Esophagus muscularis mucosa (tissue), 4 donors: ENCODE results near the gene CCDC184. TPM values are rescaled to one million over a fixed set of nuclear protein-coding genes. Genes with fewer than 3 reads are reported as not detected.
A peak's percentile ranks its signal among the peaks of the same experiment; 100 is the strongest.

ENCODE experiments used
- DNase-seq: peaks from one replicate; pipeline ENCODE4 v3.0.0-alpha.2; 2017; ENCODE audit errors: extremely low spot score
- H3K27ac ChIP-seq, 4 donors: fragments of 200-600 bp; sonication (generic); replicated peaks in 1 of 4; 1 replicate in 3 of 4; 2 replicates in 1 of 4; pipeline ENCODE4 v1.5.1; 2016 to 2019; ENCODE audit warnings: mild to moderate bottlenecking in 1 of 4
- H3K27me3 ChIP-seq, 4 donors: fragments of 200-600 bp; sonication (generic); one replicate each; pipeline versions ENCODE4 v1.5.1 to v1.6.0; 2016 to 2019
- H3K36me3 ChIP-seq, 4 donors: fragments of 200-600 bp; sonication (generic); one replicate each; pipeline ENCODE4 v1.5.1; 2016 to 2019
- H3K4me1 ChIP-seq, 4 donors: fragments of 200-600 bp; sonication (generic); one replicate each; pipeline ENCODE4 v1.5.1; 2016 to 2019
- H3K4me3 ChIP-seq, 4 donors: fragments of 200-600 bp; sonication (generic); 1 replicate in 2 of 4; 2 replicates in 2 of 4; pipeline ENCODE4 v1.5.1; 2016 to 2019; ENCODE audit warnings: mild to moderate bottlenecking in 4 of 4, moderate library complexity in 1 of 4
- H3K9me3 ChIP-seq, 4 donors: fragments of 200-600 bp; sonication (generic); 1 replicate in 3 of 4; 2 replicates in 1 of 4; pipeline ENCODE4 v1.5.1; 2016 to 2019
- EP300 ChIP-seq: sonication (generic); formaldehyde crosslinking; IDR thresholded peaks from one replicate; pipeline ENCODE4 v1.6.1; 2017; ENCODE audit warnings: antibody characterized with exemption
- POLR2A ChIP-seq: fragments of 450-650 bp; IDR thresholded peaks from one replicate; pipeline ENCODE4 v1.6.1; 2017; ENCODE audit warnings: antibody characterized with exemption, moderate library complexity, mild to moderate bottlenecking, low read depth
- POLR2AphosphoS5 ChIP-seq, 2 donors: sonication (generic); formaldehyde crosslinking; IDR thresholded peaks; one replicate each; pipeline ENCODE4 v1.6.1; 2017; ENCODE audit warnings: antibody characterized with exemption in 2 of 2
- WGBS: methylation state at CpG from one replicate; pipeline ENCODE4 v1.1.5; 2018; 5-methylcytosine and 5-hydroxymethylcytosine counted together
- intact Hi-C: fragments of 100-400 bp; cut with DNase I; formaldehyde crosslinking; loops from one replicate; pipeline ENCODE4 v1.15.1; 2023
- total RNA-seq, 4 donors: library from RNA; depleted of rRNA; stranded (reverse); fragments of >200 nt; gene quantifications; one replicate each; pipeline versions ENCODE4 v1.1.0 to v1.2.1, GENCODE V29; 2016
- TF ChIP-seq, protein P1 (sequence below), 3 experiments: fragments of 200-600 bp in 2 of 3; fragments of 450-650 bp in 1 of 3; sonication (generic) in 2 of 3; IDR thresholded peaks; one replicate each; pipeline ENCODE4 v1.5.1; 2017 to 2019; ENCODE audit warnings: antibody characterized with exemption in 3 of 3, mild to moderate bottlenecking in 2 of 3, moderate library complexity in 1 of 3

Gene CCDC184
- total RNA-seq, 4 donors from 2014 or later, result 0.66 to 2.5 (median 1.7) TPM

DNA sequence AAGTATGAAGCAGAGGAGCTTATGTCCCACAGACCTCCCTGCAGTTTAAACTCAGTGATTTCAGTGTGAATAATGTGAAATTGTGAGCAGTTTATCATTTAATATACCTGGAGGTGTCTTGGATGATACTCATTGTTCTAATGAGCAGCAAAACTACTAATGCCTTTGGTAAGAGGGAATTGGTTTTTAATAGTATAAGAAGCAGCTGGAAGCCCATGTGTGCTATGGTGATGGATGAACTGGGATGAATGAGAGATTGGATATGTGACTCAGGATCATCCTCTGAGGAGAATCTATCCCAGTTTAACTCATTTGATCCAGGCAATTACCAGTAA lies 7.1 kb upstream of the CCDC184 start:
- Histone ChIP-seq H3K4me1 (no peaks in the 10 kb centered on the region), H3K27me3 (peaks cover 0 to 31% (median 4%) of the 10 kb centered on the region in 4 donors), H3K27ac (no peak overlapping the region), H3K9me3 (no peaks in the 10 kb centered on the region), H3K36me3 (no peaks in the 10 kb centered on the region), H3K4me3 (no peak overlapping the region)
- intact Hi-C loops, result no loop called here
- DNase-seq, result no peak
- no peak for TF ChIP-seq POLR2A
- TF ChIP-seq POLR2AphosphoS5 (IDR thresholded peaks at IDR 0.05), result no peak
- TF ChIP-seq, protein P1, sequence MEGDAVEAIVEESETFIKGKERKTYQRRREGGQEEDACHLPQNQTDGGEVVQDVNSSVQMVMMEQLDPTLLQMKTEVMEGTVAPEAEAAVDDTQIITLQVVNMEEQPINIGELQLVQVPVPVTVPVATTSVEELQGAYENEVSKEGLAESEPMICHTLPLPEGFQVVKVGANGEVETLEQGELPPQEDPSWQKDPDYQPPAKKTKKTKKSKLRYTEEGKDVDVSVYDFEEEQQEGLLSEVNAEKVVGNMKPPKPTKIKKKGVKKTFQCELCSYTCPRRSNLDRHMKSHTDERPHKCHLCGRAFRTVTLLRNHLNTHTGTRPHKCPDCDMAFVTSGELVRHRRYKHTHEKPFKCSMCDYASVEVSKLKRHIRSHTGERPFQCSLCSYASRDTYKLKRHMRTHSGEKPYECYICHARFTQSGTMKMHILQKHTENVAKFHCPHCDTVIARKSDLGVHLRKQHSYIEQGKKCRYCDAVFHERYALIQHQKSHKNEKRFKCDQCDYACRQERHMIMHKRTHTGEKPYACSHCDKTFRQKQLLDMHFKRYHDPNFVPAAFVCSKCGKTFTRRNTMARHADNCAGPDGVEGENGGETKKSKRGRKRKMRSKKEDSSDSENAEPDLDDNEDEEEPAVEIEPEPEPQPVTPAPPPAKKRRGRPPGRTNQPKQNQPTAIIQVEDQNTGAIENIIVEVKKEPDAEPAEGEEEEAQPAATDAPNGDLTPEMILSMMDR (IDR thresholded peaks at IDR 0.05), result no peak
- no peak for TF ChIP-seq EP300

DNA sequence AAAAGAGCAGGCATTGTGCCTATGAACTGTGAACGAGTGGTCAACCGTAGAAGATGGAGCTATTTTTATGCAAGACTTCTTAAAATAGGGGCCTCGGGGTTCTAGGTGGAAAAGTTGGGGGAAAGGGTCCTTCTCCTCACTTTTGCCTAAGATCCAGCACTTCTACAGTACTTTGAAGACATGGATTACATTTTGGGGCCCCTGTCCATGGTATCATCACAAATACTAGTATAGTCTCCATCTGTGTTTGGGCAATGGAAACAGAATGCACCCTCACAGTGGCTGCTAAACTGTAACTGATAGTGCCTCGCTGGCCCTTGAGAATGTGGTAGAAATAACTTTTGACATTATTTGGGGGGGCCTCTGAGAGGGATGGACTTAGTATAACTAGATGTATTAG lies 5.5 kb upstream of the CCDC184 start:
- peaks cover 0 to 47% (median 6%) of the 10 kb centered on the region in 4 donors for H3K27me3 ChIP-seq
- TF ChIP-seq POLR2A (no peak), EP300 (no peak)
- TF ChIP-seq, protein P1 (IDR thresholded peaks at IDR 0.05), result no peak
- 67% methylated on average over 4 of the region's 4 CpGs for WGBS

DNA sequence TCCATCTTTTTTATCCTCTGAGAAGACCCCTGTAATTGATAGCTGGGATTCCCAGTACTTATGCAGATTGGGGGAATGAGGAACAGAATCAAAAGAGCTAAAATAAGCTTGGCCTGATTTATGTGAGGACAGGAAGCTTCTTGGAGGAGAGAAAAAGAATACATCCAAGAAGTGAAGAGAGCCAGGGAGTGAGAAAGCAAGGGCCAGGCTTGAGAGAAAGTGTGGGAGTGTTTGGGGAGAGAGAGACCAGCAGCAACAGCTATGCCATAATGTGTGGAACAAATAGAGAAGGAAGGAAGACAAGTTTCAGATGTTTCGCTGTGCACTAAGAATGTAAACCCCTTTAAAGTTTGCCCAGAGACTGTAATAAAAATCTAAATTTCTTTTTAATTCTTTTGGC lies 4.0 kb upstream of the CCDC184 start:
- H3K4me3 ChIP-seq, result no peak overlapping the region
- TF ChIP-seq EP300, result no peak
- no peak for TF ChIP-seq POLR2AphosphoS5 (IDR thresholded peaks at IDR 0.05)
- no peak for TF ChIP-seq POLR2A
- TF ChIP-seq, protein P1 (IDR thresholded peaks at IDR 0.05), result no peak
- H3K36me3 ChIP-seq, result no peaks in the 10 kb centered on the region
- intact Hi-C loops, result no loop called here
- no peaks in the 10 kb centered on the region for H3K9me3 ChIP-seq
- DNase-seq, result no peak
- WGBS, result 90% methylated on average over 1 of the region's 1 CpG
- H3K27ac ChIP-seq, result no peak overlapping the region
- H3K4me1 ChIP-seq, result peaks cover 19 to 23% (median 21%) of the 10 kb centered on the region in 4 donors
- H3K27me3 ChIP-seq, result peaks cover 0 to 57% (median 20%) of the 10 kb centered on the region in 4 donors

More for the DNA sequence above, 5.5 kb upstream of the CCDC184 start:
- no peaks in the 10 kb centered on the region for H3K36me3 ChIP-seq
- peaks cover 4 to 8% (median 7%) of the 10 kb centered on the region in 4 donors for H3K4me1 ChIP-seq
- intact Hi-C loops, result no loop called here
- no peak overlapping the region for H3K4me3 ChIP-seq
- no peak for DNase-seq
- no peak overlapping the region for H3K27ac ChIP-seq
- H3K9me3 ChIP-seq, result no peaks in the 10 kb centered on the region

DNA sequence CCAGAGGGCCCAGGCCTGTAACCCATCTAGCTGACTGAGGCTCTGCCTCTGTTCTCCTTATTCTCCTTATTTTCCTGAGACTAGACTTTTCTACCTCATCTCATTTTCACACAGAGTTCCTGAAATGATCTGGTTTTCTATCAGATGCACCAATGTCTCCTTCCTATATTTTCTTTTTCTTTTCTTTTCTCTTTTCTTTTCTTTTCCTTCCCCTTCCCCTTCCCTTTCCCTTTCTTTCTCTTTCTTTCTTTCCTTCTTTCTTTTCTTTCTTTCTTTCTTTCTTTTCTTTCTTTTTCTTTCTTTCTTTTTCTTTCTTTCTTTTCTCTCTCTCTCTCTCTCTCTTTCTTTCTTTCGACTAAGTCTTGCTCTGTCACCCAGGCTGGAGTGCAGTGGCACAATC lies 3.0 kb upstream of the CCDC184 start:
- H3K36me3 ChIP-seq, result no peaks in the 10 kb centered on the region
- TF ChIP-seq POLR2A (no peak), POLR2AphosphoS5 (IDR thresholded peaks at IDR 0.05) (no peak), EP300 (no peak)
- TF ChIP-seq, protein P1 (IDR thresholded peaks at IDR 0.05), result no peak
- WGBS, result 88% methylated on average over 1 of the region's 1 CpG
- no peaks in the 10 kb centered on the region for H3K9me3 ChIP-seq
- DNase-seq, result no peak
- intact Hi-C loops, result no loop called here
- peaks cover 0 to 67% (median 24%) of the 10 kb centered on the region in 4 donors for H3K27me3 ChIP-seq
- H3K27ac ChIP-seq, result no peak overlapping the region
- no peak overlapping the region for H3K4me3 ChIP-seq
- peaks cover 22 to 28% (median 25%) of the 10 kb centered on the region in 4 donors for H3K4me1 ChIP-seq

DNA sequence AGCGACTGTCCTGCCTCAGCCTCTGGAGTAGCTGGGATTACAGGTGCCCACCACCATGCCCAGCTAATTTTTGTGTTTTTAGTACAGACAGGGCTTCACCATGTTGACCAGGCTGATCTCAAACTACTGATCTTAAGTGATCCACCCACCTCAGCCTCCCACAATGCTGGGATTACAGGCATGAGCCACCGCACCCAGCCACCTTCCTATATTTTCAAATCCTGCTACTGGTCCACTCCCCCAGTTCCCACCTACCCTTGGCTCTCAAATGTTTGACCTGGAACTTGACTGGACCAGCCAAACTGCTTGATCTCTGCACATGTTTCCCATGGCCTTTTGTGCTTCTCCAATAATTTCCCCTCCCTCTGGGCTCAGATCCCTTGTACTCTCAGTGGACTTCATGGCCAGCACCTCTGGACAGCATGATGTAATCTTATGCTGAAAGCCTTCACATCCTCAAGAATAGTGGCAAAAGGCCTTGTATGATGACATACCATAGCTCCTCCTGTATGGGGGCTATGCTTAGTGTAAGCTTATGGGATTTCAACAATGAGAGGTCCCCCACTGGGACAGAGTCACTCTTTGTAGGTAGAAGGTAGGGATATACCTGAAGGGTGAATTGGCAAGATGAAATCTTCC lies 2.5 kb upstream of the CCDC184 start:
- no peak overlapping the region for H3K27ac ChIP-seq
- WGBS, result 85% methylated on average over 2 of the region's 2 CpGs
- no peaks in the 10 kb centered on the region for H3K9me3 ChIP-seq
- H3K4me1 ChIP-seq, result peaks cover 22 to 28% (median 25%) of the 10 kb centered on the region in 4 donors
- H3K36me3 ChIP-seq, result no peaks in the 10 kb centered on the region
- TF ChIP-seq EP300 (no peak), POLR2AphosphoS5 (IDR thresholded peaks at IDR 0.05) (no peak), POLR2A (no peak)
- TF ChIP-seq, protein P1 (IDR thresholded peaks at IDR 0.05), result no peak
- intact Hi-C loops, result no loop called here
- peak; percentile 14 for DNase-seq
- no peak overlapping the region for H3K4me3 ChIP-seq
- peaks cover 0 to 71% (median 24%) of the 10 kb centered on the region in 4 donors for H3K27me3 ChIP-seq
